ENCODE measurements around the gene CD99. TPM values are rescaled to one million over a fixed set of nuclear protein-coding genes. Genes with fewer than 3 reads are reported as not detected.

CD99 gene
- total RNA-seq, 6 donors from 2014 or later, result 135 to 300 (median 233) TPM

GRCh38 chrX:2697741-2698299 lies 6.7 kb downstream of the CD99 start:
- Histone ChIP-seq H3K4me3 (peak overlapping the region in 1 of 4 donors; percentile 18), H3K36me3 (peaks cover 0 to 3% (median 0%) of the 10 kb centered on the region in 4 donors), H3K27me3 (no peaks in the 10 kb centered on the region), H3K27ac (peak overlapping the region; percentile 40 to 74 (median 70)), H3K4me1 (peaks cover 60 to 67% (median 64%) of the 10 kb centered on the region in 4 donors), H3K9me3 (no peaks in the 10 kb centered on the region)
- TF ChIP-seq POLR2AphosphoS5 (IDR thresholded peaks at IDR 0.05) (no peak), POLR2A (IDR thresholded peaks at IDR 0.05) (no peak), EP300 (IDR thresholded peaks at IDR 0.05) (no peak), CTCF (IDR thresholded peaks at IDR 0.05) (no peak)
- DNase-seq (no peak), ATAC-seq (ENCODE audit: low FRiP score in 2 of 2) (no peak)
- WGBS, 2 donors, result 59 to 66% methylated on average over 9 of the region's 9 CpGs

GRCh38 chrX:2698604-2699003 lies 7.5 kb downstream of the CD99 start:
- TF ChIP-seq CTCF (IDR thresholded peaks at IDR 0.05), result no peak
- TF ChIP-seq POLR2AphosphoS5 (IDR thresholded peaks at IDR 0.05), result no peak
- TF ChIP-seq POLR2A (IDR thresholded peaks at IDR 0.05), result no peak
- no peak for TF ChIP-seq EP300 (IDR thresholded peaks at IDR 0.05)
- 87 to 96% methylated on average over 5 of the region's 5 CpGs for WGBS, 2 donors

GRCh38 chrX:2699959-2700358 lies 8.9 kb downstream of the CD99 start:
- DNase-seq (no peak), ATAC-seq (ENCODE audit: low FRiP score in 2 of 2) (no peak)
- Histone ChIP-seq H3K4me3 (no peak overlapping the region), H3K27ac (peak overlapping the region in 1 of 4 donors; percentile 54), H3K4me1 (peaks cover 62 to 75% (median 66%) of the 10 kb centered on the region in 4 donors), H3K36me3 (peaks cover 0 to 3% (median 0%) of the 10 kb centered on the region in 4 donors), H3K9me3 (no peaks in the 10 kb centered on the region), H3K27me3 (no peaks in the 10 kb centered on the region)
- 82 to 97% methylated on average over 4 of the region's 4 CpGs for WGBS, 2 donors
- TF ChIP-seq POLR2AphosphoS5 (IDR thresholded peaks at IDR 0.05) (no peak), CTCF (IDR thresholded peaks at IDR 0.05) (no peak), EP300 (IDR thresholded peaks at IDR 0.05) (no peak), POLR2A (IDR thresholded peaks at IDR 0.05) (no peak)

More at GRCh38 chrX:2698604-2699003, 7.5 kb downstream of the CD99 start:
- Histone ChIP-seq H3K4me3 (no peak overlapping the region), H3K36me3 (peaks cover 0 to 3% (median 0%) of the 10 kb centered on the region in 4 donors), H3K27me3 (no peaks in the 10 kb centered on the region), H3K27ac (peak overlapping the region; percentile 14 to 71 (median 44)), H3K4me1 (peaks cover 60 to 66% (median 65%) of the 10 kb centered on the region in 4 donors), H3K9me3 (no peaks in the 10 kb centered on the region)
- ATAC-seq (ENCODE audit: low FRiP score in 2 of 2) (no peak), DNase-seq (no peak)

- Histone ChIP-seq H3K4me3 (no peak overlapping the region), H3K4me1 (peaks cover 62 to 76% (median 68%) of the 10 kb centered on the region in 4 donors), H3K27me3 (no peaks in the 10 kb centered on the region), H3K27ac (no peak overlapping the region), H3K36me3 (peaks cover 0 to 3% (median 0%) of the 10 kb centered on the region in 4 donors), H3K9me3 (no peaks in the 10 kb centered on the region)
- TF ChIP-seq POLR2A (IDR thresholded peaks at IDR 0.05) (no peak), CTCF (IDR thresholded peaks at IDR 0.05) (no peak), POLR2AphosphoS5 (IDR thresholded peaks at IDR 0.05) (no peak), EP300 (IDR thresholded peaks at IDR 0.05) (no peak)
- WGBS, 2 donors, result 96% methylated on average over 9 of the region's 9 CpGs
- ATAC-seq (ENCODE audit: low FRiP score in 2 of 2) (no peak), DNase-seq (no peak)
These were observed 9.6 kb downstream of the CD99 start for GRCh38 chrX:2700405-2701320.
